HG02885 (cell line): Measurements from ENCODE around the gene KCNH6.

Experiments used
- ATAC-seq: cut with Tn5 transposase; IDR thresholded peaks from one replicate; pipeline ENCODE4 v1.9.1; 2021; ENCODE audit warnings: mild to moderate bottlenecking; ENCODE audit not compliant: unreplicated experiment, poor library complexity

KCNH6 gene

DNA sequence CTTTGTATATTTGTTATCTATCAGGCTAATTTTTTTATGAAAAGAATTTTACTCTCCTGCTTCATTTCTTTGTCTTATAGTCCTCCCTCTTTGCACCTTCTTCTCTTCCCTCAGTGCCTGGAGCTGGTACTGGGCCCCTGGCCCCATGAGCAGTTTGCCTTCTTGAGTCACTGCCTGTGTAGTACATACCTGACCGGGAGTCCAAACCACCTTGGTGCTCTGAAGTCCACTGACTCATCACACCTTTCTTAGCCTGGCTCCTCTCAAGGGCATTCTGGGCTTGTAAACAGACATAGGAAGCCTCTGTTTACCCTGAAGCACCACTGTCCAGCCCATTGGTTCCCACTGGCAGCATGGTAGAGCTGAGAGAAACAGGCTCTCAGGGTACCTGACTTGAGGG, 66.5 kb downstream of the KCNH6 start:
- ATAC-seq, result no peak

DNA sequence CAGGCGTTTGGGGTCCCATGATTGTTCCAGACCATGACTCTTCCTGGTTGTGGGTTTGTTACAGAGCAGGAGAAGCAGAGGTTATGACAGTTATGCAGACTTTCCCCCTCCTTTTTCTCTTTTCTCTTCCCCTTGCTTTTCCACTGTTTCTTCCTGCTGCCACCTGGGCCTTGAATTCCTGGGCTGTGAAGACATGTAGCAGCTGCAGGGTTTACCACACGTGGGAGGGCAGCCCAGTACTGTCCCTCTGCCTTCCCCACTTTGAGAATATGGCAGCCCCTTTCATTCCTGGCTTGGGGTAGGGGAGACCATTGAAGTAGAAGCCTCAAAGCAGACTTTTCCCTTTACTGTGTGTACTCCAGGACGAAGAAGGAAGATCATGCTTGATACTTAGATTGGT, 69.6 kb downstream of the KCNH6 start:
- ATAC-seq, result no peak

DNA sequence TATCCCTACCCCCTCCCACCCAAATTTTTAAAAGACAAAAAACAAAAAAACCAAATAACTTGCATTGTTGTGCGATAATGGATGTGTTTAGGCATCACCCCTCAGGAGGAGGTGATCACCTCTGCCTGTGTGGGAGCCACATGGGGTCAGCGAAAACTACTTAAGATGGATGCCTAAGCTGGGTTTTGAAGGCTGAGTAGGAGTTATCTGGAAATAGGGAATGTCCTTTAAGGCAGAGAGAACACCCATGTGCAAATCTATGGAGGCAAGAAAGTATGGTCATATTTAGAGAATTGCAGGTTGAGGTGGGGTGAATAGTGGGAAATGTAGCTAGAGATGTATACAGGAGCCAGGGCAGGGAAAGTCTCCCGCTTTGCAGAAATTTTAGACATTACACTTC, 72.0 kb downstream of the KCNH6 start:
- no peak for ATAC-seq
